HFFc6 (cell line): ENCODE measurements around the gene ZNF512B. TPM values are rescaled to one million over a fixed set of nuclear protein-coding genes. Genes with fewer than 3 reads are reported as not detected.
"Not testable (repeated sequence)": the region's sequence is repeated elsewhere in the genome, so short reads cannot be mapped to it uniquely, and the experiment has no call there.

Experiments
- DNase-seq: peaks from one replicate; pipeline ENCODE4 v3.0.0-alpha.2; 2018
- H3K27ac Mint-ChIP-seq: 2 replicates; pipeline ENCODE4 v1.8.0; 2020; ENCODE audit warnings: mild to moderate bottlenecking, mixed read lengths
- H3K27me3 Mint-ChIP-seq: 2 replicates; pipeline ENCODE4 v1.8.0; 2021; ENCODE audit warnings: mild to moderate bottlenecking, moderate library complexity, mixed read lengths; ENCODE audit not compliant: insufficient read depth
- H3K36me3 Mint-ChIP-seq: 2 replicates; pipeline ENCODE4 v1.8.0; 2021; ENCODE audit warnings: low read depth, mixed read lengths
- H3K4me1 Mint-ChIP-seq: 2 replicates; pipeline ENCODE4 v1.8.0; 2020; ENCODE audit warnings: low read depth, mixed read lengths
- H3K4me3 Mint-ChIP-seq: 2 replicates; pipeline ENCODE4 v1.8.0; 2020; ENCODE audit warnings: mild to moderate bottlenecking, moderate library complexity, mixed read lengths
- H3K9me3 Mint-ChIP-seq: 2 replicates; pipeline ENCODE4 v1.8.0; 2020; ENCODE audit warnings: mild to moderate bottlenecking, mixed read lengths
- CTCF ChIP-seq: fragments of 200-600 bp; sonication (generic); IDR thresholded peaks from 2 replicates; pipeline ENCODE4 v1.5.0; 2021; ENCODE audit warnings: antibody characterized with exemption, mild to moderate bottlenecking
- total RNA-seq, 6 experiments: library from RNA; stranded (reverse); fragmentation: NEBNext Ultra II Directional; extraction: Animal tissue kit (Norgen Biotek cat#: 25700); gene quantifications; 2 replicates in 1 of 6; 3 replicates in 5 of 6; pipeline ENCODE4 v1.2.3, GENCODE V29; 2021

ZNF512B gene
- total RNA-seq, 6 experiments from 2014 or later: 20.7 to 26.1 (median 21.4) TPM

- Mint-ChIP-seq H3K36me3 (peaks cover 41% of the 10 kb centered on the region), H3K4me1 (no peaks in the 10 kb centered on the region), H3K27me3 (peaks cover 2% of the 10 kb centered on the region), H3K27ac (no peak overlapping the region; the same call in 1 of the 2 replicates), H3K4me3 (no peak overlapping the region), H3K9me3 (no peaks in the 10 kb centered on the region)
- DNase-seq: no peak
- peak; percentile 57 for TF ChIP-seq CTCF
Measured at GRCh38 chr20:63934271-63935068, 35.3 kb downstream of the ZNF512B start.

GRCh38 chr20:63933646-63934045, 36.1 kb downstream of the ZNF512B start:
- Mint-ChIP-seq H3K27ac (no peak overlapping the region), H3K4me1 (no peaks in the 10 kb centered on the region), H3K4me3 (no peak overlapping the region), H3K27me3 (peaks cover 2% of the 10 kb centered on the region), H3K36me3 (peaks cover 45% of the 10 kb centered on the region), H3K9me3 (no peaks in the 10 kb centered on the region)
- no peak for TF ChIP-seq CTCF
- DNase-seq: no peak

- peaks cover 49% of the 10 kb centered on the region for H3K36me3 Mint-ChIP-seq
- H3K9me3 Mint-ChIP-seq: no peaks in the 10 kb centered on the region
- DNase-seq: no peak
- H3K27ac Mint-ChIP-seq: no peak overlapping the region
- H3K27me3 Mint-ChIP-seq: peaks cover 2% of the 10 kb centered on the region
- no peak for TF ChIP-seq CTCF
- H3K4me3 Mint-ChIP-seq: no peak overlapping the region
- no peaks in the 10 kb centered on the region for H3K4me1 Mint-ChIP-seq
Measured at GRCh38 chr20:63932606-63933160, 37.0 kb downstream of the ZNF512B start.

- Mint-ChIP-seq H3K4me1 (no peaks in the 10 kb centered on the region; the same call in 1 of the 2 replicates), H3K4me3 (no peak overlapping the region), H3K36me3 (peaks cover 50% of the 10 kb centered on the region), H3K27me3 (peaks cover 2% of the 10 kb centered on the region), H3K9me3 (no peaks in the 10 kb centered on the region), H3K27ac (no peak overlapping the region)
- DNase-seq: no peak
- no peak for TF ChIP-seq CTCF
Measured at GRCh38 chr20:63931735-63932134, 38.0 kb downstream of the ZNF512B start.

- Mint-ChIP-seq H3K36me3 (peaks cover 53% of the 10 kb centered on the region), H3K4me3 (no peak overlapping the region), H3K27ac (no peak overlapping the region), H3K4me1 (no peaks in the 10 kb centered on the region; the same call in 1 of the 2 replicates), H3K9me3 (no peaks in the 10 kb centered on the region), H3K27me3 (peaks cover 2% of the 10 kb centered on the region)
- no peak for TF ChIP-seq CTCF
- DNase-seq: no peak
Measured at GRCh38 chr20:63930971-63931553, 38.7 kb downstream of the ZNF512B start.

- DNase-seq, H3K4me3 Mint-ChIP-seq, H3K27ac Mint-ChIP-seq, H3K9me3 Mint-ChIP-seq, H3K4me1 Mint-ChIP-seq, H3K27me3 Mint-ChIP-seq: not testable (repeated sequence)
- H3K36me3 Mint-ChIP-seq: peaks cover 41% of the 10 kb centered on the region
Measured at GRCh38 chr20:63929473-63929883, 40.3 kb downstream of the ZNF512B start.
